ENCODE measurements around the gene FTCD. TPM values are rescaled to one million over a fixed set of nuclear protein-coding genes. Genes with fewer than 3 reads are reported as not detected.

The FTCD gene
- total and polyA plus RNA-seq, 2 experiments from 2014 or later: 18.9 to 27.4 TPM

DNA sequence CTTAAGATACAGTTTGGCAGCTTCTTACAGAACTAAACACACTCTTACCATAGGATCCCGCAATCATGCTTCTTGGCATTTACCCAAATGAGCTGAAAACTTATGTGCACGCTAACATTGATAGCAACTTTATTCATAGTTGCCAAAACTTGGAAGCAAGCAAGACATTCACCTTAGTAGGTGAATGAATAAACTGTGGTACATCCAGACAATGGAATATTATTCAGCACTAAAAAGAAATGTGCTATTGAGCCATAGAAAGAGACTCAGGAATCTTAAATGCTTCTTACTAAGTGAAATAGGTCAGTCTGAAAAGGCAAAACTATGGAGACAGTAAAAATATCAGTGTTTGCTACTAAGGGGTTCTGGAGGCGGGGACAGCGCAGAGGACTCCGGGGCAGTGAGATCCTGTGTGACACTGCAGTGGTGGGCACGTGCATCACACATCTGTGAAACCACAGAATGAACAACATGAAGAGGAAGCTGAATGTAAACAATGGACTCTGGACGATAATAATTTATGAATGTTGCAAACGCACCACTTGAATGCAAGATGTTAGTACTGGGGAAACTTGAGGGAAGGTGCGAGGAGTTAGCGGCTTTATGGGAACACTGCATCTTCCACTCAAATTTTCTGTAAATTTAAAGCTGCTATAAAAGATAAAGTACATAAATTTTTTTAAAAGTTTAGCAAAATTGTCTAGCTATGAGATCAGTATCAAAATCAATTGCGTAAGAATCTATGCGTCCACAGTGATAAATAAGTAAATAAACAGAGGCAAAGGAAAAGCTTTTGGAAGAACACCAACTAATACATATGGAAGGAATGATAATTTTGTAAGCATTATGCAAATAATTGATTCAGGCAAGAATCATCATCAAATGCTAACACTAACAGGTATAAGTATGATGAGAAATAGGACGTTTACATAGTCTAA, 44.3 kb upstream of the FTCD start:
- no peak overlapping the region for H3K4me3 ChIP-seq
- H3K4me1 ChIP-seq (ENCODE audit: low read depth): no peaks in the 10 kb centered on the region
- H3K36me3 ChIP-seq: peaks cover 21% of the 10 kb centered on the region
- H3K9me3 ChIP-seq (ENCODE audit: low read depth): no peaks in the 10 kb centered on the region
- no peak overlapping the region for H3K27ac ChIP-seq
- no peaks in the 10 kb centered on the region for H3K27me3 ChIP-seq
- no peak for DNase-seq (ENCODE audit: low read depth in 1 of 2, low spot score in 1 of 2)
- TF ChIP-seq, protein P1, sequence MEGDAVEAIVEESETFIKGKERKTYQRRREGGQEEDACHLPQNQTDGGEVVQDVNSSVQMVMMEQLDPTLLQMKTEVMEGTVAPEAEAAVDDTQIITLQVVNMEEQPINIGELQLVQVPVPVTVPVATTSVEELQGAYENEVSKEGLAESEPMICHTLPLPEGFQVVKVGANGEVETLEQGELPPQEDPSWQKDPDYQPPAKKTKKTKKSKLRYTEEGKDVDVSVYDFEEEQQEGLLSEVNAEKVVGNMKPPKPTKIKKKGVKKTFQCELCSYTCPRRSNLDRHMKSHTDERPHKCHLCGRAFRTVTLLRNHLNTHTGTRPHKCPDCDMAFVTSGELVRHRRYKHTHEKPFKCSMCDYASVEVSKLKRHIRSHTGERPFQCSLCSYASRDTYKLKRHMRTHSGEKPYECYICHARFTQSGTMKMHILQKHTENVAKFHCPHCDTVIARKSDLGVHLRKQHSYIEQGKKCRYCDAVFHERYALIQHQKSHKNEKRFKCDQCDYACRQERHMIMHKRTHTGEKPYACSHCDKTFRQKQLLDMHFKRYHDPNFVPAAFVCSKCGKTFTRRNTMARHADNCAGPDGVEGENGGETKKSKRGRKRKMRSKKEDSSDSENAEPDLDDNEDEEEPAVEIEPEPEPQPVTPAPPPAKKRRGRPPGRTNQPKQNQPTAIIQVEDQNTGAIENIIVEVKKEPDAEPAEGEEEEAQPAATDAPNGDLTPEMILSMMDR (IDR thresholded peaks at IDR 0.05; ENCODE audit: low read depth, low read length): no peak

DNA sequence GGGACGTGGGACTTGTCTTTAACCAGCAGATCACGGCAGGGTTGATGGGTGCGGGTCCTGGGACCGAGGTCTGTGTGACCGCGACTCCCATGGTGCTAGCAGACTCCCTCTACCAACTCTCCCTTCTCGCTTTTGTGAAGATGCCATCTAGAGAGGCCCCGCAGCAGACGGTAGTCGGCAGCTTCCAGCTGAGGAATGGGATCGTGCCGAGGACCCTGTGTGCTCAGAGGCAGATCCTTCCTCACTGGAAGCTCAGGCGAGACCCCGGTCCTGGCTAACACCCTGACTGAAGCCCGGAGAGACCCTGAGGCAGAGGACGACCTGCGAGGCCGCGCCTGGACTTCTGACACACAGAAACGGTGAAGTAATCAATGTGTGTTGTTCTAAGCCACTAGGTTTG, 41.4 kb upstream of the FTCD start:
- H3K4me3 ChIP-seq: no peak overlapping the region
- H3K36me3 ChIP-seq: peaks cover 13% of the 10 kb centered on the region
- TF ChIP-seq, protein P1 (IDR thresholded peaks at IDR 0.05; ENCODE audit: low read depth, low read length): no peak
- no peaks in the 10 kb centered on the region for H3K9me3 ChIP-seq (ENCODE audit: low read depth)
- no peaks in the 10 kb centered on the region for H3K27me3 ChIP-seq
- no peak for DNase-seq (ENCODE audit: low read depth in 1 of 2, low spot score in 1 of 2)
- no peaks in the 10 kb centered on the region for H3K4me1 ChIP-seq (ENCODE audit: low read depth)
- H3K27ac ChIP-seq: no peak overlapping the region

DNA sequence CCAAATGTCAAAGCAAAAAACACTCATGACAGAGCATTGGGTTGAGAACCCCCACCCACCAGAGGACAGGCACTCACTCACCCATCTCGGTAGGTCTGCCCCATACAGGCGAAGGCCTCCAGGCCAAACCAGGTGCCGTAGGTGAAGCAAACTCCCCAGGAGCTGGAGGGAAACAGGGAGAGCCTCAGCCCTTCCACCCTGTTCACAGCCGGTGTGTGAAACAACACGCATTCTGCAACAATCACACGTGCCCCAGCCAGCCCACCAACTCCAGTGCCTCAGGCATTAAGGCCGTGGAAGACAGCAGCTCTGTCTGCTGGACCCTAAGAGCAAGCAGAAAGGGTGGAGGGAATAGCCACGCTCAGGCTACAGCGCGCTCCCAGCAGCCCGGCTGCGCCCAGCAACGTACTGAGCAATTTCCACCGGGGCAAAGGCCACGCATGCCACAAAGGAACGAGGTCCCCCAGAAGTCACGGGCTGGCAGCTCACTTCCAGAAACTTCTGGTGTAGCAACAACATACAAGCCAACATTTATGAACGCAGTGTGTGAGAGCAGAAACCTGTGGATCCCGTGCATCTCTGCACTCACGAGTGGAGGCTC, 40.3 kb upstream of the FTCD start:
- TF ChIP-seq, protein P1 (IDR thresholded peaks at IDR 0.05; ENCODE audit: low read depth, low read length): no peak
- H3K9me3 ChIP-seq (ENCODE audit: low read depth): no peaks in the 10 kb centered on the region
- H3K4me3 ChIP-seq: no peak overlapping the region
- DNase-seq (ENCODE audit: low read depth in 1 of 2, low spot score in 1 of 2): no peak
- no peak overlapping the region for H3K27ac ChIP-seq
- peaks cover 13% of the 10 kb centered on the region for H3K36me3 ChIP-seq
- no peaks in the 10 kb centered on the region for H3K4me1 ChIP-seq (ENCODE audit: low read depth)
- H3K27me3 ChIP-seq: no peaks in the 10 kb centered on the region

DNA sequence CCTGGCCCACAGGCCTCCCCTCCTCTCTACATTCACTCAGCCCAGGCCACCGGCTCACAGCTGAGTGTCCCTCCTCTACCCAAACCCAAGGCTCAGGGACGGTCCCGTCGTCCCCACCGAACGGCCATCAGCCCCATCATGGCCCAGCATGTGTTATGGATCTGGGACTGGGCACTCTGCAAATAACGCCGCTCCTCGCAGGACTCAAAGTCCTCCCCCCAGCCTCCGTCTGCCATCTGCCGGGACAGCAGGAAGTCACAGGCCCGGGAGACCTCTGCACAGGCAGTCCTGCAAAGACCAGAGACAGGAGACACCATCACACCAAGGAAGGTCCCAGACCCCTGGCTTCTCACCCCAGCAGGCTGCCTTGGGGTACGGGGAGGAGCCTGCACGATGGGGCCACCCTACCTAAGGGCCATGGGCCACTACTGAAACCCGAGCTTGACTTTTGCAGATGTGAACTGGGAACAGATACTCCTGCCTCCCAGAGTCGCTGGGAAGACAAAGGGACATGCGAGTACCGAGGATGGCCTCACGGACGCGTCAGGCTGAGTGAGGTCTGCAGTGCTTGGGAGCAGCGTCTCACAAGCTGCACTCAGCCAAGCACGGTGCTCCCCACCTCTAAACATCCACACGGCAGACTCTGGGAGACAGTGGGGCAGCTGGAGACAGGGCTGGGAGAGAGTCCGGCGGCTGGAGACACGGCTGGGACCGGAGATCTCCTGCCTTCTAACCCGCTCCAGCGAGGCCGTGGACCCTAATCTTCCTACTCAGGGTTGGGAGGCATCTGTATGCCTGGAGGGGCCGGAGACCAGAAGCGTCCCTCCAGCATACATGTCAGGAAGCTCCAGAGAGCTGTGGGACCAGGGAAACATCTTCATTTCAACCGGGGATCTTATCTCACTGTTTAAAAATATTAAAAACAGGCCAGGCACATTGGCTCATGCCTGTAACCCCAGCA, 39.3 kb upstream of the FTCD start:
- TF ChIP-seq, protein P1 (IDR thresholded peaks at IDR 0.05; ENCODE audit: low read depth, low read length): no peak
- Histone ChIP-seq H3K4me3 (no peak overlapping the region), H3K36me3 (peaks cover 9% of the 10 kb centered on the region), H3K27ac (no peak overlapping the region), H3K9me3 (ENCODE audit: low read depth) (no peaks in the 10 kb centered on the region), H3K4me1 (ENCODE audit: low read depth) (no peaks in the 10 kb centered on the region), H3K27me3 (no peaks in the 10 kb centered on the region)
- DNase-seq (ENCODE audit: low read depth in 1 of 2, low spot score in 1 of 2): no peak

DNA sequence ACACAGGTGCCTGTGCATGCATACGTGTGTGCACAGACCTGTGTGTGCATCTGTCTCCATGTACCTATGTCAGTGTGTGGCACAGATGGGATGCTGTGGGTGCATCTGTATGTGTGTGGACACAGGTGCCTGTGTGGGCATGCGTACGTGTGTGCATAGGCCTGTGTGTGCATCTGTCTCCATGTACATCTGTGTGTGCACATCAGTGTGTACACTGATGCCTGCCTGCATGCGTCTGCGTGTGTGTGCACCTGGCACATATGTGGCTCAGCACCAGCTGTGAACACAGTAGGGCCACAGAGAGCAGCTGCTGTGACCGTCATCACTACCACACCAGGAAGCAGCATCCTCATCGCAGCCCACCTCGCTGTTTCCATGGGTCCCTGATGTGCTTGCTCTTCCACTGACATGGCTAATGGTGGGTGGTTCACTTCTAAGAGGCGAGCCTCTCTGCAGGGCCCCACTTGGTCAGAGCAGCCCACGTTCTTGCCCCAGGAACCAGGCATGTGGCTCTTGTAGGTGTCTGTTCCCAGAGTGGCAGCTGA, 38.5 kb upstream of the FTCD start:
- Histone ChIP-seq H3K4me1 (ENCODE audit: low read depth) (peaks cover 7% of the 10 kb centered on the region), H3K9me3 (ENCODE audit: low read depth) (no peaks in the 10 kb centered on the region), H3K36me3 (peaks cover 5% of the 10 kb centered on the region), H3K4me3 (no peak overlapping the region), H3K27me3 (no peaks in the 10 kb centered on the region), H3K27ac (no peak overlapping the region)
- no peak for DNase-seq (ENCODE audit: low read depth in 1 of 2, low spot score in 1 of 2)
- TF ChIP-seq, protein P1 (IDR thresholded peaks at IDR 0.05; ENCODE audit: low read depth, low read length): no peak
